ENCODE data around the gene ACOT13. TPM values are rescaled to one million over a fixed set of nuclear protein-coding genes. Genes with fewer than 3 reads are reported as not detected.

The ACOT13 gene
- total RNA-seq, 2 donors from 2014 or later = 36.2 to 43.1 TPM

- peaks cover 4% of the 10 kb centered on the region for H3K27me3 ChIP-seq (ENCODE audit: control insufficient read depth, insufficient read depth, low read length, poor library complexity, severe bottlenecking)
- no peak for DNase-seq
- H3K27ac ChIP-seq (ENCODE audit: low read depth, low read length) = no peak overlapping the region
- no peak overlapping the region for H3K27ac Mint-ChIP-seq
- no peak overlapping the region for H3K9ac ChIP-seq (ENCODE audit: extremely low read depth, low read length, poor library complexity, severe bottlenecking)
- peaks cover 6% of the 10 kb centered on the region for H3K27me3 Mint-ChIP-seq (ENCODE audit: insufficient read depth)
- H3K4me3 ChIP-seq (ENCODE audit: low read length) = no peak overlapping the region
- no peaks in the 10 kb centered on the region for H3K9me3 Mint-ChIP-seq
- 95% methylated on average over 2 to 3 of the region's 3 CpGs for WGBS, 2 experiments (ENCODE audit: insufficient coverage in 1 of 2, insufficient read length in 1 of 2)
- TF ChIP-seq CTCF (conservative IDR thresholded peaks at IDR 0.05) = no peak
- H3K4me1 ChIP-seq (ENCODE audit: control insufficient read depth, insufficient read depth, low read length) = peaks cover 2% of the 10 kb centered on the region
- H3K4me3 Mint-ChIP-seq = no peak overlapping the region
- H3K9me3 ChIP-seq (ENCODE audit: control insufficient read depth, low read length) = no peaks in the 10 kb centered on the region
- H3K4me1 Mint-ChIP-seq = peaks cover 3% of the 10 kb centered on the region
- H3K36me3 ChIP-seq (ENCODE audit: control insufficient read depth, insufficient read depth, low read length) = peaks cover 52% of the 10 kb centered on the region
- peaks cover 35% of the 10 kb centered on the region for H3K36me3 Mint-ChIP-seq (ENCODE audit: low read depth)
Measured at GRCh38 chr6:24650365-24650764, 16.5 kb upstream of the ACOT13 start.

GRCh38 chr6:24655215-24655614, 11.7 kb upstream of the ACOT13 start:
- Histone ChIP-seq H3K9ac (ENCODE audit: extremely low read depth, low read length, poor library complexity, severe bottlenecking) (no peak overlapping the region), H3K4me3 (ENCODE audit: low read length) (no peak overlapping the region), H3K36me3 (ENCODE audit: control insufficient read depth, insufficient read depth, low read length) (peaks cover 86% of the 10 kb centered on the region), H3K27ac (ENCODE audit: low read depth, low read length) (no peak overlapping the region), H3K4me1 (ENCODE audit: control insufficient read depth, insufficient read depth, low read length) (no peaks in the 10 kb centered on the region), H3K27me3 (ENCODE audit: control insufficient read depth, insufficient read depth, low read length, poor library complexity, severe bottlenecking) (no peaks in the 10 kb centered on the region), H3K9me3 (ENCODE audit: control insufficient read depth, low read length) (no peaks in the 10 kb centered on the region)
- H3K27me3 Mint-ChIP-seq (ENCODE audit: insufficient read depth) = no peaks in the 10 kb centered on the region
- no peak for DNase-seq
- peaks cover 6% of the 10 kb centered on the region for H3K4me1 Mint-ChIP-seq
- no peak overlapping the region for H3K4me3 Mint-ChIP-seq
- H3K9me3 Mint-ChIP-seq = no peaks in the 10 kb centered on the region
- 93 to 100% methylated on average over 1 of the region's 1 CpG for WGBS, 2 experiments (ENCODE audit: insufficient coverage in 1 of 2, insufficient read length in 1 of 2)
- no peak for TF ChIP-seq CTCF (conservative IDR thresholded peaks at IDR 0.05)
- peaks cover 63% of the 10 kb centered on the region for H3K36me3 Mint-ChIP-seq (ENCODE audit: low read depth)
- H3K27ac Mint-ChIP-seq = no peak overlapping the region

- 69 to 84% methylated on average over 6 to 9 of the region's 9 CpGs for WGBS, 2 experiments (ENCODE audit: insufficient coverage in 1 of 2, insufficient read length in 1 of 2)
- Mint-ChIP-seq H3K4me3 (no peak overlapping the region), H3K4me1 (peaks cover 20% of the 10 kb centered on the region), H3K27ac (peak overlapping the region; percentile 41), H3K27me3 (ENCODE audit: insufficient read depth) (no peaks in the 10 kb centered on the region), H3K9me3 (no peaks in the 10 kb centered on the region), H3K36me3 (ENCODE audit: low read depth) (peaks cover 70% of the 10 kb centered on the region)
- Histone ChIP-seq H3K4me3 (ENCODE audit: low read length) (no peak overlapping the region), H3K27me3 (ENCODE audit: control insufficient read depth, insufficient read depth, low read length, poor library complexity, severe bottlenecking) (no peaks in the 10 kb centered on the region), H3K27ac (ENCODE audit: low read depth, low read length) (no peak overlapping the region), H3K9me3 (ENCODE audit: control insufficient read depth, low read length) (no peaks in the 10 kb centered on the region), H3K36me3 (ENCODE audit: control insufficient read depth, insufficient read depth, low read length) (peaks cover 82% of the 10 kb centered on the region), H3K9ac (ENCODE audit: extremely low read depth, low read length, poor library complexity, severe bottlenecking) (no peak overlapping the region), H3K4me1 (ENCODE audit: control insufficient read depth, insufficient read depth, low read length) (no peaks in the 10 kb centered on the region)
- DNase-seq = peak; percentile 58
- no peak for TF ChIP-seq CTCF (conservative IDR thresholded peaks at IDR 0.05)
Measured at GRCh38 chr6:24658573-24659560, 8.0 kb upstream of the ACOT13 start.

All from endodermal cell (in vitro differentiated cells).